Measurements from ENCODE around the gene TOR1AIP1. TPM values are rescaled to one million over a fixed set of nuclear protein-coding genes. Genes with fewer than 3 reads are reported as not detected.
"Not testable (repeated sequence)": the region's sequence is repeated elsewhere in the genome, so short reads cannot be mapped to it uniquely, and the experiment has no call there.

Gene TOR1AIP1, protein sequence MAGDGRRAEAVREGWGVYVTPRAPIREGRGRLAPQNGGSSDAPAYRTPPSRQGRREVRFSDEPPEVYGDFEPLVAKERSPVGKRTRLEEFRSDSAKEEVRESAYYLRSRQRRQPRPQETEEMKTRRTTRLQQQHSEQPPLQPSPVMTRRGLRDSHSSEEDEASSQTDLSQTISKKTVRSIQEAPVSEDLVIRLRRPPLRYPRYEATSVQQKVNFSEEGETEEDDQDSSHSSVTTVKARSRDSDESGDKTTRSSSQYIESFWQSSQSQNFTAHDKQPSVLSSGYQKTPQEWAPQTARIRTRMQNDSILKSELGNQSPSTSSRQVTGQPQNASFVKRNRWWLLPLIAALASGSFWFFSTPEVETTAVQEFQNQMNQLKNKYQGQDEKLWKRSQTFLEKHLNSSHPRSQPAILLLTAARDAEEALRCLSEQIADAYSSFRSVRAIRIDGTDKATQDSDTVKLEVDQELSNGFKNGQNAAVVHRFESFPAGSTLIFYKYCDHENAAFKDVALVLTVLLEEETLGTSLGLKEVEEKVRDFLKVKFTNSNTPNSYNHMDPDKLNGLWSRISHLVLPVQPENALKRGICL
- polyA plus RNA-seq (2014; cell fraction: cytosol; rRNA removed) = 18.4 and 20.2 TPM in 2 replicates
- polyA plus RNA-seq (2014; cell fraction: nucleus; rRNA removed) = 5.4 and 8.4 TPM in 2 replicates

DNA sequence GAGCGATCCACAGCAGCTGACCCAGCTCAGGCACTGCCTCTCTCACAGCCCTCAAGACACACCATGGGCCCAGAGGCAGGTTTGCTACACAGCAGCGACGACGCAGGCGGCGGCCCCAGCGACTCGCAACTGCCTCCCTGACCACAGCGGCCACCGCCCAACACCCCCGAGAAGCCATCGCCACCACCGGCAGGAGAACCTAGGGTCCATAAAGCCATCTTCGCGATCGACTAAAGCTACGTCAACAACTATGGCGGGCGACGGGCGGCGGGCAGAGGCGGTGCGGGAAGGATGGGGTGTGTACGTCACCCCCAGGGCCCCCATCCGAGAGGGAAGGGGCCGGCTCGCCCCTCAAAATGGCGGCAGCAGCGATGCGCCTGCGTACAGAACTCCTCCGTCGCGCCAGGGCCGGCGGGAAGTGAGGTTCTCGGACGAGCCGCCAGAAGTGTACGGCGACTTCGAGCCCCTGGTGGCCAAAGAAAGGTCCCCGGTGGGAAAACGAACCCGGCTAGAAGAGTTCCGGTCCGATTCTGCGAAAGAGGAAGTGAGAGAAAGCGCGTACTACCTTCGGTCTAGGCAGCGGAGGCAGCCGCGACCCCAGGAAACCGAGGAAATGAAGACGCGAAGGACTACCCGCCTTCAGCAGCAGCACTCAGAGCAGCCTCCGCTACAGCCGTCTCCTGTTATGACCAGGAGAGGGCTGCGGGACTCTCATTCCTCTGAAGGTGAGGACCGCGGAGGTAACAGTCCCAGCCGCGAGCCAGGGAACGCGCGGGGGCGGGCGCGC lies at the start of gene TOR1AIP1:
Gene TOR1AIP1 (plus strand): TSS at position 33 of the 787 bp plus-strand sequence. CDS start 218 bp downstream, at position 251.
- DNase-seq (ENCODE audit: low spot score) = peak; percentile 97

DNA sequence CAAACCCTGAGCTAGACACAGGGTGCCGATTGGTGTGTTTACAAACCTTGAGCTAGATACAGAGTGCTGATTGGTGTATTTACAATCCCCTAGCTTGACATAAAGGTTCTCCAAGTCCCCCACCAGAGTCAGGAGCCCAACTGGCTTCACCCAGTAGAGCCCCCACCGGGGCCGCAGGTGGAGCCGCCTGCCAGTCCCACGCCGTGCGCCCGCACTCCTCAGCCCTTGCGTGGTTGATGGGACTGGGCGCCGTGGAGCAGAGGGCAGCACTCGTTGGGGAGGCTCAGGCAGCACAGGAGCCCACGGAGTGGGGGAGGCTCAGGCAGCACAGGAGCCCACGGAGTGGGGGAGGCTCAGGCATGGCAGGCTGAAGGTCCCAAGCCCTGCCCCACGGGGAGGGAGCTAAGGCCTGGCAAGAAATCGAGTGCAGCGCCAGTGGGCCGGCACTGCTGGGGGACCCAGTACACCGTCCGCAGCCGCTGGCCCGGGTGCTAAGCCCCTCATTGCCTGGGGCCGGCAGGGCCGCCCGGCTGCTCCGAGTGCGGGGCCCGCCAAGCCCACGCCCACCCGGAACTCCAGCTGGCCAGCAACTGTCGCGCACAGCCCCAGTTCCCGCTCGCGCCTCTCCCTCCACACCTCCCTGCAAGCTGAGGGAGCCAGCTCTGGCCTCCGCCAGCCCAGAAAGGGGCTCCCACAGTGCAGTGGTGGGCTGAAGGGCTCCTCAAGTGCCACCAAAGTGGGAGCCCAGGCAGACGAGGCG lies 45.2 kb upstream of the TOR1AIP1 start:
- DNase-seq (ENCODE audit: low spot score) = not testable (repeated sequence)

DNA sequence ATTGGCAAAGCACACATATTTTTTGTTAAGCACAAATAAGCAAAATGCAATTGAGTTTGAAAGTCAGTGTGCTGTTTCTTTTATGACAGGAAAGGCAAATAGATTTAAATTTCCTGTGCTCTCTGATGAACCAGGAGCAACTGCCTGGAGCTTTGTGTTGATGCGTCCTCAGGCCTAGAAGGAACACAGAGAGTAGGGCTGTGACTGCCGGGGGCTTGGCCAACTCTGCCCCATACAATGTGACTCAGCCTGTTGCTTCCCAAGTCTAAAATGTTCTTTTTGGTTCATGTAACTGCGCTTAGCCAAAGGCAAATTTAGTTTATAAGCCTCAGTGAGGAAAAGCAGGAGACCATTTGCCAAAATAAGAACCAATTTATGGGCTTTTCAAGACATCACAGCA lies 42.0 kb upstream of the TOR1AIP1 start:
- DNase-seq (ENCODE audit: low spot score) = no peak

DNA sequence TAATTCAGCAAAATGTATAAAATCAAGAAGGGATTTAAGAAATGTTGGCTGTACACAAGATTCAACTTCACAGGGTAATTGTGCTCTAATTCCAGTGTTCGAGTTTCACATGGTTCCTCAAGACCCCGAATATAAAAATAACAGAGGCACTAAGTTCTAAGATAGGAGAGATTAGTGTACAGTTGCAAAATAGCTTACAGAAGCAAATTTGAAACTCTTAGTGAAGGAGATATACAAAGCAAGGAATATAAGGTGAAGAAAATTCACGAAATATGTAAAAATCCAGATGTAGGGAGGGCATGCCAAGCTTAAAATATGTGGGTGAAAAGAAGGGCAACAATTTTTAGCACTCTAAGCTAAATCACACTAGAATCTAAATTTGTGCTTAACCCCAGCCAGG lies 33.9 kb upstream of the TOR1AIP1 start:
- DNase-seq (ENCODE audit: low spot score) = no peak

DNA sequence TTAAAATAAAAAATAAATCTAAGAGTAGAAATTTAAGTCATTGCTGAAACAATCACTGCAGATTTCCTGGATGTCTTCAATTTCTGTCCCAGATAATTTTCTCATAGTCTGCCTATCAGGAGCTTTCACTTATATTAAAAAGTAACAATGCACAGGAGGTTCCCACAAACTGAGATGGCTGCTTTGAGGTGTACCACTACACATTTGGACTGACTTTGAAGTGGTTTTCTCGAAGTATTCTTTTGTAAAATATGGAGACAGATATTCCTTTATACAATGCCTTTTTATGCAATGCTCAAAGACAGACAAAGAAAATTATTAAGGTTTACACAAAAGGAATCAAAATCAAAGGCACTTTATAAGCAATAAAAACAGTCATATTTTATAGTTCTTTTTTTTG lies 29.0 kb upstream of the TOR1AIP1 start:
- DNase-seq (ENCODE audit: low spot score) = no peak

DNA sequence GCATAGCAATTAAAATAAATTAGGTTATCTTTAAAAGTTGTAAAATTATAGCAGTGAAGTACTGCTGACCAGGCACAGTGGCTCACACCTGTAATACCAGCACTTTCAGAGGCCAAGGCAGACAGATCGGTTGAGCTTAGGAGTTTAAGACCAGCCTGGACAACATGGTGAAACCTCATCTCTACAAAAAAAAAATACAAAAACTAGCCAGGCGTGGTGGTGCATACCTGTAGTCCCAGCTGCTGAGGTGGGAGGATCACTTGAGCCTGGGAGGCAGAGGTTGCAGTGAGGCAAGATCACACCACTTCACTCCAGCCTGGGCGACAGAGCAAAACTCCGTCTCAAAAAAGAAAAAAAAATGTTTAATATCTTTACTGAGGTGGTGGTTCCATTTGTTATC lies 26.3 kb upstream of the TOR1AIP1 start:
- DNase-seq (ENCODE audit: low spot score) = not testable (repeated sequence)

DNA sequence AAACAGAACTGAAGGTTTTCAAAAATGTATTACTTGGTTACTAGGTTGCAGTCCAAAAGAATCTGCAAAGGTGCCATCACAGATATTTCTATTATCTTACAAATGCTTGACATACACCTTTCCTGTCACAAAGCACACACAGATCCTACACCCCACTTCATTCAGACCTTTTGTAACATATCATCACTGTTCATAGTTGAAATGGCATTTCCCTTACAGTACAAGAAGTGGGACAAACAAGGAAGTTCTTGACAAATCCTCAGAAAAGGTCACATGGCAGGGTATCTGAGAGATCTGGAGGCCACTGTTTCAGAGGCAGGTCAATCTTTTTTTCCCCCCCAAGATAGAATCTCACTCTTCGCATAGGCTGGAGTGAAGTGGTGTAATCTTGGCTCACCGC lies 25.8 kb upstream of the TOR1AIP1 start:
- no peak for DNase-seq (ENCODE audit: low spot score)

DNA sequence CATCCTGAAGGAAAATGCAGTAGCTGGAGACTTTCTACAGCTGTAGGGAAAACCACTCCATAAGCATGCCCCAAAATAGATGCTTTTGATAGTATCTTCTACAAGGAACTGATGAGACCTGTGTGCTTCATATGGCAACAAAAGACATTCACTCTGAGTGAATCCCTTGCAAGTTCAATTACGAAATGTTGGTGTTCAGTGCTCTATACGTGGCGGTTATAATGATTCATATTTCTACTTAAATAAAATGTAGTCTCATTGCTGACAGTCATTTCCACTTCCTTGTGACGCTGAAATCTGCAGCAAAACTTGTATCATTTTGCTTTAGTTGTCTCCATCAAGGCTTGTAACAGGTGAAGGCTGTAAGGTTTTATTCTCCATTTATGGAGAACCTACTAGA lies 25.1 kb upstream of the TOR1AIP1 start:
- no peak for DNase-seq (ENCODE audit: low spot score)

DNA sequence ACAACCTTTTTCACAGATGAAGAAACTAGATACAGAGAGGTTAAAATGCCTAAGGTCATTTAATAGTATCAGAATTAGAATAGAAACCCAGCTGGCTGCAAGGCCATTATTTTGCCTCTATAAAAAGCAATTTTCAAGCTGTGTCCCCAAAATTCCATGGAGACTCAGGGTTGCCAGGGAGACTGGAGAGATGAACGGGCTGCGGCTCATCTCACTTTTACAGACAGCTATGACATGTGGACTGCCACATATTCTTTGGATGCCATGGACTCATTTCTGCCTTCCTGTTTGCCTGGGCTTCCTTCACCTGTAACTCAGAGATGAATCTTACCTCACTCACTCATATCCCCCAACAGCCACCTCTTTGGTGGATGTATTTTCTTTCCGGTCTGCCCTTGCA lies 21.4 kb upstream of the TOR1AIP1 start:
- DNase-seq (ENCODE audit: low spot score) = no peak

DNA sequence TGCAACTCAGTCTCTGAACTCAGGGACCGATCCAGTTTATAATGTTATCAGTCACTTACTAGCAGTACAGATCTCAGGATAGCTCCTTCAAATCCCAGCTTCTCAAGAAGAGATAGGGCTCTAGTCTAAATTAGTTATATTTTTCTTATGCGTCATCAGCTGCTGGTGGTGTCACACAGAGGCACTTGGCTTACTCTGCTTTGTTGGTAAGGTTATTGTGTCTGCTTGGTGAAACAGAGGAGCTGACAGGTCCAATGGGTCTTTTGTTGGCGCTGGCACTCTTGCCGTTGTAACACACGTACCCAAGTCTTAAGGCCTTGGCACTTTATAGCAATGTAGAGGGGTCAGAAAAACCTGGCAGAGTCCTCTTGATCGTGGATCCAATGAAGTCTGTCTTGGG lies 16.7 kb upstream of the TOR1AIP1 start:
- no peak for DNase-seq (ENCODE audit: low spot score)

DNA sequence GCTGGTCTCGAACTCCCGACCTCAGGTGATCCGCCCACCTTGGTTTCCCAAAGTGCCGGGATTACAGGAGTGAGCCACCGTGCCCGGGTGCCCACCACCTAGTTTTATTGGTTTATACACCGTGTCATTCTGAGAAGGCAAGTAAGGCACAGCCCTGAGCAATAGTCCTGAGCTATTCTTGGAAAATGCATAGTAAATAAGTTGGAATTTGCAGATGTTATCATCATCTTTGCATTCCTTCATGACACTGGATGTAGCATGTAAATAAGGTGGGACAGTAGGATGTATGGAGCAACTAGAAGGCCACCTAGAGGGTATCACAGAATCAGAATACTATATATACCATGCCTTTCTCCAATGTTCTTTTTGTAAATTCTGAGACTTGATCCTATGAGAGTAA lies 15.5 kb upstream of the TOR1AIP1 start:
- no peak for DNase-seq (ENCODE audit: low spot score)

DNA sequence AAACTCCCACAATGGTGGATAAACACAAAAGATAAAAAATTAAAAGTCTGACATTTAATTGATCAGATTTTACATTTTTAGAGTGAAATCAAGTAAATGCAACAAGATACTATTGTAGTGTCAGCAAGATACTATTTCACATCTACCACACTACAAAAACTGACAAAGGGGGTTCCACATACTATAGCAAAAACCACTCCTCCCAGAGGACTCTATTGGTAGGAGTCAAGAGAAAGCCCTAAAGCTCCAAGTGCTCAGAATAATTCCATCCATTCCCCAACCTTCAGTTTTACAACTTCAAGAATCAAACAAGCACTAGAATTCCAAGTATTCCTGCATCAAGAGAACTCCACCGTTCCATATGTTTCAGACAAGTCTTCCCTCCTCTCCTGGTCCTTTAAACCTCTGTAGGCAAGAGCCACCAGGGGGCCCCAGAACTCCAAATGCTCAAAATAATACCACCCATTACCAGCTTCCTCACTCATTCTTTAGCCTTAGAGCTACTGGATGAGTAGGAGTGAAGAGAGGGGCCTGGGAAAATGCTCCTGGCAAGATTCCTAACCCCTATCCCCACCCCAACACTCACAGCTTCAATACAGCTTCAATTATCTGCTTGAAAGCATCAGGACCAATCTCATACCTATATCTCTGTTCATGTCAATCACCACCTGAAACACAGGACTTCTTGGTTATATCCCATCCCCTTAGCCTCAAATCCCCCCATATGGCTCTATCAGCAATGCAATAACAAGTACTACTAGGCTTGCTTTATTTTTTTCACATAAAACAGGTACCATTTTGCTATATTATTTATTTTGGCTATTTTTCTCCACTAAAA lies 14.4 kb upstream of the TOR1AIP1 start:
- DNase-seq (ENCODE audit: low spot score) = peak; percentile 59

DNA sequence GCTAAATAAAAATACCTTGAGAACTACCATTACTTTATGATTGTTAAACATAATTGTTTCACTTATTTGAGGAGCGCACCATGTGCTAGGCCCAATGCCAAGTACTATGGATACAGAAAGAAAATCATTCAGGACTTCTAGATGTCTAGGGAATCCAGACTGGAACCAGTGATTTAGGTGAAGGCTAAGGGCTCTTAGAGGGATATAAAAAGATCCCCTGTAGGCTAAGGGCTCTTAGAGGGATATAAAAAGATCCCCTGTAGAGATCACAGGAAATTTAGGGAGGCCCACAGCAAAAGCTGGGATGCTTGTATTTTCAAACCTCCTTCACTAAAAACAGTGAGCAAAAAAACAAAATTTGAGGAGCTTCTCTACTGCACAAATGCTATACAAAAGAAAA lies 11.2 kb upstream of the TOR1AIP1 start:
- no peak for DNase-seq (ENCODE audit: low spot score)

DNA sequence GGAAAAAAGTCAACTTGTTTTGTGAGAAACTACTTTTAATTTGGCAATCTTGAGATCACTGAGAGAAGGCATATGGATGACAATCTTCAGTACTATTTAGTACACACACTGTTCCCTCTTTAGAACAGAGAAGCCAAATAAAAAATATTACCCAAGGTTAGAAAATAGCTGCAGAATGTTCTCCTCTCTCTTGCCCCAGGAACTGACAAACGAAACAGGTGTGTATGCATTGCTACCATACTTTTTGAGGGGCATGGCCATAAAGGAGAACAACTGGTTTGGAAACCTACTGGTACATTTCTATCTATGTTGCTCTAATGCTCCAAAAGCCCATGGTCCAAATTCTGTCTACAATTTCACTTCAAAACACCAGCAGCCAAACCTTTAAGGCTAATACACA lies 10.1 kb upstream of the TOR1AIP1 start:
- DNase-seq (ENCODE audit: low spot score) = no peak

DNA sequence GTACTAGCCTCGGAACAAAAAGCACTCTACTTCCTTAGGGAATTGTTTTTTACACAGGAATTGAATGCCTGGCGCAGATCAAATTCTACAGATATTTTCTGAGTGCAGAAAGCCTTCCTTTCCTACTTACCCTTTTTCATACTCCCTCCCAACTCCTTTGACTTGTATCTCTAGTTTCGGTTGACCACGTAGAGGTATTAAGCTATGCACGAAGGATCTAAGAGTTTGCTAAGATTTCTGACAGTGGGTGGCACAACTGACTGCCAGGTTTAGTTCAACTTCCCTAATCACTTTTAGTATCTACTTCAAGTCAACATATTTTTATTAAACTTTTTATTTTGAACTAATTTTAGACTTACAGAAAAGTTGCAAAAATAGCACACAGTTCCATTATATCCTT lies 9.5 kb upstream of the TOR1AIP1 start:
- DNase-seq (ENCODE audit: low spot score) = no peak

DNA sequence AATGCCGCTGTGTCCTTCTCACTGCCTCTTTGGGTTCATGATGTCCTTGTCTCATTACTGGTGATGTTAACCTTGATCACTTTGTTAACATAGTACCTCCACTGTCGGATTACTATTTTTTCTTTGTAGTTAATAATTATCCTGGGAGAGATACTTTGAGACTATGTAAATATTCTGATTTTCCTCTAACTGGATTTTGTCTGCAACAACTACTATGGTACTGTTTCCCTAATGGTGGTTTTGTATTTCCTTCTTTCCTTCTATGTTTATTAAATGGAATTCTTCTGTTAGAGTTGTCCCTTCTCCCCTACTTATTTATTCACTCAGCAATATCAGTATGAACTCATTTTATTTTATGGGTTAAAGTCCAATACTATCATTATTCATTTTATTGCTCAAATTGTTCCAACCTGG lies 8.6 kb upstream of the TOR1AIP1 start:
- DNase-seq (ENCODE audit: low spot score) = no peak

DNA sequence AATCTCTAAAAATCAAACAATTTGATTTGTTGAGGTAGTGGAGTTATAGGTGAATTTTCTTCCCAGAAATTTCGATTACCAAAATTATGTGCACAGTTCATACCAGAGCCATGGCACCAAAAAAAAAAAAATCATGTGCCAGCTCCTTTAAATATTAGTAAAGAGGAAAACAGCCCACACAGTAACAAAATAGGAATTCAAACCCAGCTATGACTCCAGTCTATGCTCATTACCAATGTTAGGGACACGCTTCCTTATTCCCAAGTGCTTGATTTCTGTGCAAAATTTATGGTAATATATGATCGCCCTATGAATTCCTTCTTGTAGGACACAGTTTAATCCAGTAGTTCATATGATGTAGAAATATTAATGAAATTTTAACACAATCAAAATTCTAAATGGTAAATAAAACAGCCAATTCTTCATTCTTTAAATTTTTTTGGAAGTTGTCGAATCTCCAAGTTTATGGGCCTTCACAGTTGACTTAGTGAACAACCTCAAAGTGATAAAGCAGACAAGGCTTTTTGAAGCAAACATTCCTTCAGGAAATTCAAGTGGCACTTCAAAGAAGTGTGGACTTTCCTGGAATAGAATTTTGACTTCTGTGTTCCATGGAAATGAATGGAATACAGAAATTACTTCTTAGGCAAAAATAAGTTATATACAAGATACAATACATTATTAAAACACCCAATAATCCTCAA lies 6.3 kb upstream of the TOR1AIP1 start:
- no peak for DNase-seq (ENCODE audit: low spot score)

DNA sequence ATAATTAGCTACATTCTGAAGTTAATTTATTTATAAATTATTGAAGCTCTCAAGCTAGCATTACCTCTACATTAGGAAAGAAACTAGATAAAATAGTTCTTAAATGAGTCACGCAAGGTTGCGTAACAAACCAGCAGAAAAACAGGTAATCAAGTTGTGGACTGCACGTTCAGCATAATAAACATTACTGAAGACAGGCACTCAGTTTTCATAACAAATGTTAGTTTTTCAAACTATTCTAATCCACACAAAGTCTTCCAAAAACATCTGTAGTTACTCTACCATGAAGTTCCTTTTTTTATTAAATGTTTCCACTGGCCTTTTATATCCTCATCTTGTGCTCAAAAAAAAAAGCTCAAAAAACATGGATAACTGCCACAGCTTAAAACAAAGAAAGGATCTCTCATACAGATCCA lies 5.8 kb upstream of the TOR1AIP1 start:
- no peak for DNase-seq (ENCODE audit: low spot score)

DNA sequence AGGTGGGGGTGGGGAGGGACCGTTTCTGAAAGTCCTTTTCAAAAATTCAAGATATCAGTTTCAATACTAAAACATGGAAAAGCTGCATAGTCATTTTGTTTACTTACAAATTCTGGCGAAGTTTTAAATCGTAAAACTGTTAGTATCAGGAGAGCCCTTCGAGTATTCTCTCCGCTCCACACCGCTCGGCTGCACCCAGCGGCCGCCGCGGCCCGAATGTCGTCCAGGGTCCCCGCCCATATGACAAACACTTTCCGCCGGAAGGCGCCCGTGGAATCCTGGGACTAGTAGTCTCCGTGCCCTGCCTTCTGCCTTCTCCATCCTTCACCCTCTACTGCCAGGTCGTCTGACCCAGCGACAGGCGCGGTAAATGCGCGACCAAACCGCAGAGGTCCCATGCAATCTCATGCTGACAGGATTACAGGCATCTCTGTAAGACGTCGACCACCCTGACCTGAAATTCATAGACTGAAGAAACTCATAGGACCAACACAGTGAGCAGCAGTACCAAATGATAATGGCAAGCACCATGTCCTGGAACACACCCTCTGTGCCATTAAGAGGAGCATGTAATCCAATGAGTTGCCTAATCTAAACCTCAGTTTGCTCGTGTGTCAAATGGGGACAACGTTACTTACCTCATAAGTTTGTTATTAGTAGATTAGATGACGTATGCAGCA lies 4.4 kb upstream of the TOR1AIP1 start, which contains the start of gene TOR1AIP2:
Gene TOR1AIP2 (minus strand): TSS at position 218 of the 680 bp plus-strand sequence. CDS start 25,138 bp downstream, outside the sequence.
- peak; percentile 88 for DNase-seq (ENCODE audit: low spot score)
